ENCODE data around the gene THUMPD2.

THUMPD2 gene

GRCh38 chr2:39696838-39697237 is 82.2 kb downstream of the THUMPD2 start:
- TF ChIP-seq, protein P1, sequence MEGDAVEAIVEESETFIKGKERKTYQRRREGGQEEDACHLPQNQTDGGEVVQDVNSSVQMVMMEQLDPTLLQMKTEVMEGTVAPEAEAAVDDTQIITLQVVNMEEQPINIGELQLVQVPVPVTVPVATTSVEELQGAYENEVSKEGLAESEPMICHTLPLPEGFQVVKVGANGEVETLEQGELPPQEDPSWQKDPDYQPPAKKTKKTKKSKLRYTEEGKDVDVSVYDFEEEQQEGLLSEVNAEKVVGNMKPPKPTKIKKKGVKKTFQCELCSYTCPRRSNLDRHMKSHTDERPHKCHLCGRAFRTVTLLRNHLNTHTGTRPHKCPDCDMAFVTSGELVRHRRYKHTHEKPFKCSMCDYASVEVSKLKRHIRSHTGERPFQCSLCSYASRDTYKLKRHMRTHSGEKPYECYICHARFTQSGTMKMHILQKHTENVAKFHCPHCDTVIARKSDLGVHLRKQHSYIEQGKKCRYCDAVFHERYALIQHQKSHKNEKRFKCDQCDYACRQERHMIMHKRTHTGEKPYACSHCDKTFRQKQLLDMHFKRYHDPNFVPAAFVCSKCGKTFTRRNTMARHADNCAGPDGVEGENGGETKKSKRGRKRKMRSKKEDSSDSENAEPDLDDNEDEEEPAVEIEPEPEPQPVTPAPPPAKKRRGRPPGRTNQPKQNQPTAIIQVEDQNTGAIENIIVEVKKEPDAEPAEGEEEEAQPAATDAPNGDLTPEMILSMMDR (IDR thresholded peaks at IDR 0.05; ENCODE audit: low read depth, low read length) = peak; percentile 32
- DNase-seq (ENCODE audit: extremely low read depth, low read depth) = peak; percentile 8

GRCh38 chr2:39696101-39696553 is 82.9 kb downstream of the THUMPD2 start:
- peak; percentile 30 for DNase-seq (ENCODE audit: extremely low read depth, low read depth)

GRCh38 chr2:39693245-39693644 is 85.8 kb downstream of the THUMPD2 start:
- TF ChIP-seq, protein P1 (IDR thresholded peaks at IDR 0.05; ENCODE audit: low read depth, low read length) = no peak
- DNase-seq (ENCODE audit: extremely low read depth, low read depth) = no peak

More at GRCh38 chr2:39696101-39696553, 82.9 kb downstream of the THUMPD2 start:
- TF ChIP-seq, protein P1 (IDR thresholded peaks at IDR 0.05; ENCODE audit: low read depth, low read length) = no peak

DNA sequence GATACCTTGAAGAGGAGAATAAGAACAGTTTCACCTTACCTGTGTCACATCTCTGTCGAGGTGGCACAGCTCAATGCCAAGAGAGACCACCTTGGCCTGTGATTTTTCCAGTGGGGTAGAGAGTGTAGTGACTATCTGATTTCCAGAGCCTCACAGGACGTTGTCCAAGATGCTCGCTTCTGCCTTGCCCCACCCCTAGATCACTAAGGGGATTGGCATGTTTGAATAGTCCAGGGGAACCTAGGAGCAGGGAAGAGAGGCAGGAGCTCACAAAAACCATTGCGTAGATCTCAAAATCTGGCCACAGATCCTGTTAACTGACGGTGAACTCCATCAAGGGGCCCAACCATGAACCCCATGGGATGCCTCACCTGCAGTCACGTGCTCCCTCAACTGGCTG is 89.2 kb downstream of the THUMPD2 start:
- TF ChIP-seq, protein P1 (IDR thresholded peaks at IDR 0.05; ENCODE audit: low read depth, low read length) = no peak
- no peak for DNase-seq (ENCODE audit: extremely low read depth, low read depth)

GRCh38 chr2:39689272-39689841 is 89.7 kb downstream of the THUMPD2 start:
- TF ChIP-seq, protein P1 (IDR thresholded peaks at IDR 0.05; ENCODE audit: low read depth, low read length) = no peak
- no peak for DNase-seq (ENCODE audit: extremely low read depth, low read depth)

GRCh38 chr2:39688181-39688580 is 90.9 kb downstream of the THUMPD2 start:
- DNase-seq (ENCODE audit: extremely low read depth, low read depth) = no peak
- TF ChIP-seq, protein P1 (IDR thresholded peaks at IDR 0.05; ENCODE audit: low read depth, low read length) = no peak

DNA sequence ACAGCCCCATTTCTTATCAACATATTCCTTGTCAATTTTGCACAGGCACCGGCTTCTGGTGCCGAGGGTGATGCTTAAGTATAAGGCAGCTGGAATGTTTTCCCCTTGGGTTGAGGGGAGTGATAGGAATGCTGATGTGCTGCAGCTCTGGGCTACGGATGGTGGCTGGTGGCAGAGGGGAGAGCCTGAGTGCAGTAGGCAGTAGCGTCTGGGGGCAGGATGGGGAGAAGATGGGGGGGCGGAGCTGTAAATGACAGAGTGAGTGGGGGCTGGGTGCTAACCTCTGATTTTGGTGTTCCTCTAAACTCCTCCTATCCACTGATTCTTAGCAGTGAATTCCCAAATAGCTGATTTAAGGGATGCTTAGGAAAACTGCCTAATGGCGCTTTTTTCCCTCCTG is 92.6 kb downstream of the THUMPD2 start:
- TF ChIP-seq, protein P1 (IDR thresholded peaks at IDR 0.05; ENCODE audit: low read depth, low read length) = no peak

More for the DNA sequence above, 92.6 kb downstream of the THUMPD2 start:
- DNase-seq (ENCODE audit: extremely low read depth, low read depth) = no peak
